ENCODE measurements around the gene STK10.

DNA sequence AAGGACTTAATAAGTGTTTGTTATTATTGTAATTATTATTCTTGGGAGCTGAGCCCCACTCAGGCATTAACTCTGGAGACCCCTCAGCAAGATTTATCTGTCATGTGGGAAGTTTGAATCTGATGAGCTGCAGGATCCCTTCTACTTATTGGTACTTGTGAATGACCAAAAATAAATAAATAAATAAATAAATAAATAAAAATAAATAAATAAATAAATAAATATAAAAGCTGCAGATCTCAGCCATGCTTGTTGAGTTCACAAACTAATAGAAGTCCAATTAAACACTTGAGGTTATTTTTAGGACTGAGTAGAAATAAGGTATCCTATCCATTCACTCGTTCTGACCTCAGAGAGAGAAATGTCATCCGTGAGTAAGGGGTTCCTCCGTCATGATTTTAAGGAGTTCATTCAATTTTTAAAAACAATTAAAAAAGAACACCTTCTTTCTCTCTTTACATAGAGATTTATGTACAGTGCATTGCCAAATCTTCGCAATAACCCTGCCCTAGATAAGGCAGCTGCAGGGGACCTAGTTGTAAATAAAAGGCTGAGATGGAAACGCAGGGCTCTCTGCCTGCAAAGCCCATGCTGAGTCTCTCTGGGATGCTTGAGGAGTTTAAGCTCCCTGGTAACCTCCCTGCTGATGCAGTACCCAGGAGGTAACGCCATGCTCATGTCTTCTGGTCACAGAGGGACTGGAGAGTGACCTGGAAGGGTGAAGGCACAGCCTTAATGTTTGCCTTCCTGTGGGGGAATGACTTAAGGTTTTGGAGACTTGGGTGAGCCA lies 7.2 kb upstream of the STK10 start:
- TF ChIP-seq CTCF (IDR thresholded peaks at IDR 0.05; ENCODE audit: low read length) (no peak), EZH2 (IDR thresholded peaks at IDR 0.05; ENCODE audit: borderline replicate concordance, low read length) (no peak)
